GM12878 (cell line): ENCODE results near the gene ST3GAL5. TPM values are rescaled to one million over a fixed set of nuclear protein-coding genes. Genes with fewer than 3 reads are reported as not detected.

ENCODE experiments used
- BACH1 ChIP-seq: fragments of 450-650 bp; IDR thresholded peaks from 2 replicates; pipeline ENCODE4 v1.6.1; 2017; ENCODE audit warnings: mild to moderate bottlenecking, borderline replicate concordance
- CBX3 ChIP-seq: fragments of 200-600 bp; sonication (generic); IDR thresholded peaks from 2 replicates; pipeline ENCODE4 v1.6.1; 2016; ENCODE audit warnings: low read depth, borderline replicate concordance
- EP300 ChIP-seq, 2 experiments: fragments of 150-350 bp in 1 of 2; IDR thresholded peaks; 2 replicates each; pipeline ENCODE4 v1.6.1; 2011 to 2012; ENCODE audit warnings: low read depth in 2 of 2, low read length in 2 of 2, borderline replicate concordance in 1 of 2, improper control_type of control experiment in 1 of 2, inconsistent platforms in 1 of 2; ENCODE audit not compliant: control insufficient read depth in 1 of 2
- ETV6 ChIP-seq, 2 experiments: fragments of 450-650 bp in 1 of 2; IDR thresholded peaks in 1 of 2; conservative IDR thresholded peaks in 1 of 2; 2 replicates each; pipeline ENCODE4 v1.6.1; 2014; ENCODE audit warnings: antibody characterized with exemption in 1 of 2, borderline replicate concordance in 1 of 2, low read depth in 1 of 2, mild to moderate bottlenecking in 1 of 2, moderate library complexity in 1 of 2
- EZH2 ChIP-seq: IDR thresholded peaks from 2 replicates; pipeline ENCODE4 v1.6.1; 2012; ENCODE audit warnings: low read depth, mild to moderate bottlenecking, control low read depth, inconsistent platforms, low read length, borderline replicate concordance; ENCODE audit not compliant: control insufficient read depth
- FOXK2 ChIP-seq: fragments of 450-650 bp; IDR thresholded peaks from 2 replicates; pipeline ENCODE4 v1.6.1; 2017; ENCODE audit warnings: mild to moderate bottlenecking, moderate library complexity
- IKZF1 ChIP-seq: fragments of 450-650 bp; conservative IDR thresholded peaks from 2 replicates; pipeline ENCODE4 v1.6.1; 2017; ENCODE audit warnings: antibody characterized with exemption, mild to moderate bottlenecking
- NFIC ChIP-seq: IDR thresholded peaks from 2 replicates; pipeline ENCODE4 v1.6.1; 2012; ENCODE audit warnings: low read depth, mild to moderate bottlenecking, inconsistent platforms, low read length, moderate library complexity
- NRF1 ChIP-seq: conservative IDR thresholded peaks from 2 replicates; pipeline ENCODE4 v1.6.1; 2011; ENCODE audit warnings: mild to moderate bottlenecking, low read depth, low read length, improper control_type of control experiment
- POLR2A ChIP-seq: IDR thresholded peaks from 2 replicates; pipeline ENCODE4 v1.6.1; 2011; ENCODE audit warnings: low read depth, mild to moderate bottlenecking, low read length
- RAD21 ChIP-seq: IDR thresholded peaks from 2 replicates; pipeline ENCODE4 v1.6.1; 2011; ENCODE audit warnings: mild to moderate bottlenecking, low read depth, low read length, moderate library complexity; ENCODE audit not compliant: insufficient read depth
- RELA ChIP-seq: fragments of 450-650 bp; IDR thresholded peaks from 2 replicates; pipeline ENCODE4 v1.8.0; 2014; ENCODE audit warnings: borderline replicate concordance; ENCODE audit not compliant: partially characterized antibody
- SKIL ChIP-seq: fragments of 450-650 bp; IDR thresholded peaks from 2 replicates; pipeline ENCODE4 v1.6.1; 2017; ENCODE audit warnings: mild to moderate bottlenecking, low read depth, inconsistent platforms; ENCODE audit not compliant: poor library complexity, severe bottlenecking
- SMAD1 ChIP-seq: fragments of 450-650 bp; IDR thresholded peaks from 2 replicates; pipeline ENCODE4 v1.6.1; 2018; ENCODE audit warnings: mild to moderate bottlenecking, low read depth; ENCODE audit not compliant: partially characterized antibody
- SP1 ChIP-seq: IDR thresholded peaks from one replicate; pipeline ENCODE4 v1.6.1; 2011; ENCODE audit warnings: low read depth, low read length
- SRF ChIP-seq, 2 experiments: IDR thresholded peaks; 2 replicates each; pipeline ENCODE4 v1.6.1; 2011; ENCODE audit warnings: low read depth in 2 of 2, low read length in 2 of 2, mild to moderate bottlenecking in 1 of 2, moderate library complexity in 1 of 2
- STAT1 ChIP-seq: fragments of 450-650 bp; conservative IDR thresholded peaks from 2 replicates; pipeline ENCODE4 v1.6.1; 2014; ENCODE audit warnings: antibody characterized with exemption, mild to moderate bottlenecking
- TCF12 ChIP-seq: IDR thresholded peaks from 2 replicates; pipeline ENCODE4 v1.6.1; 2011; ENCODE audit warnings: low read depth, mild to moderate bottlenecking, low read length
- YBX1 ChIP-seq: fragments of 450-650 bp; IDR thresholded peaks from 2 replicates; pipeline ENCODE4 v1.6.1; 2016; ENCODE audit warnings: antibody characterized with exemption
- ZNF207 ChIP-seq: fragments of 450-650 bp; IDR thresholded peaks from 2 replicates; pipeline ENCODE4 v1.6.1; 2014; ENCODE audit warnings: antibody characterized with exemption, mild to moderate bottlenecking, borderline replicate concordance
- polyA plus RNA-seq, 11 experiments: library from polyadenylated mRNA; depleted of rRNA in 4 of 11; unstranded in 6 of 11; stranded (reverse) in 5 of 11; fragments of >200 nt; fragmentation: Nextera tagmentation in 4 of 11; fragmentation: Illumina TruSeq in 1 of 11; extraction: Ambion mirVana in 4 of 11; extraction: Trizol in 1 of 11; gene quantifications; 1 replicate in 1 of 11; 2 replicates in 10 of 11; pipeline versions ENCODE4 v1.2.1 to v1.2.3, GENCODE V29; 2011 to 2016; ENCODE audit warnings: inconsistent platforms in 2 of 11, missing spikeins in 2 of 11, low read depth in 1 of 11
- total RNA-seq, 4 experiments: library from RNA; depleted of rRNA in 3 of 4; stranded (reverse); fragments of >200 nt in 3 of 4; fragmentation: Illumina TruSeq in 1 of 4; extraction: Trizol in 1 of 4; gene quantifications; 2 replicates each; pipeline versions ENCODE4 v1.2.1 to v1.2.3, GENCODE V29; 2013 to 2021
- TF ChIP-seq, protein P1 (sequence below): fragments of 450-650 bp; IDR thresholded peaks from 2 replicates; pipeline ENCODE4 v1.6.1; 2016; ENCODE audit warnings: mild to moderate bottlenecking
- TF ChIP-seq, protein P2 (sequence below): IDR thresholded peaks from 2 replicates; pipeline ENCODE4 v1.6.1; 2012; ENCODE audit warnings: low read depth, low read length, improper control_type of control experiment
- TF ChIP-seq, protein P3 (sequence below): IDR thresholded peaks from 2 replicates; pipeline ENCODE4 v1.6.1; 2012; ENCODE audit warnings: low read length, inconsistent platforms
- TF ChIP-seq, protein P4 (sequence below), 3 experiments: IDR thresholded peaks in 2 of 3; conservative IDR thresholded peaks in 1 of 3; 2 replicates each; pipeline ENCODE4 v1.5.1; 2011; ENCODE audit warnings: low read depth in 3 of 3, low read length in 3 of 3, mild to moderate bottlenecking in 3 of 3, control low read depth in 2 of 3, moderate library complexity in 2 of 3, inconsistent platforms in 1 of 3, mixed read lengths in 1 of 3; ENCODE audit not compliant: control insufficient read depth in 2 of 3, insufficient read depth in 1 of 3; ENCODE audit errors: extremely low read depth in 1 of 3

Gene ST3GAL5
- total and polyA plus RNA-seq, 10 of the 15 experiments (the other 5 are each of a cell fraction or from before 2014, with no cell fraction given), result 5.2 to 60.9 (median 10.2) TPM

- no peak for TF ChIP-seq EP300 (IDR thresholded peaks at IDR 0.05; ENCODE audit: borderline replicate concordance in 1 of 2, control insufficient read depth in 1 of 2, low read depth in 2 of 2, low read length in 2 of 2)
- no peak for TF ChIP-seq SP1
- TF ChIP-seq SKIL, result peak; percentile 4
- TF ChIP-seq, protein P1, sequence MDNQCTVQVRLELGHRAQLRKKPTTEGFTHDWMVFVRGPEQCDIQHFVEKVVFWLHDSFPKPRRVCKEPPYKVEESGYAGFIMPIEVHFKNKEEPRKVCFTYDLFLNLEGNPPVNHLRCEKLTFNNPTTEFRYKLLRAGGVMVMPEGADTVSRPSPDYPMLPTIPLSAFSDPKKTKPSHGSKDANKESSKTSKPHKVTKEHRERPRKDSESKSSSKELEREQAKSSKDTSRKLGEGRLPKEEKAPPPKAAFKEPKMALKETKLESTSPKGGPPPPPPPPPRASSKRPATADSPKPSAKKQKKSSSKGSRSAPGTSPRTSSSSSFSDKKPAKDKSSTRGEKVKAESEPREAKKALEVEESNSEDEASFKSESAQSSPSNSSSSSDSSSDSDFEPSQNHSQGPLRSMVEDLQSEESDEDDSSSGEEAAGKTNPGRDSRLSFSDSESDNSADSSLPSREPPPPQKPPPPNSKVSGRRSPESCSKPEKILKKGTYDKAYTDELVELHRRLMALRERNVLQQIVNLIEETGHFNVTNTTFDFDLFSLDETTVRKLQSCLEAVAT, result no peak
- TF ChIP-seq CBX3, result no peak
- no peak for TF ChIP-seq TCF12
- no peak for TF ChIP-seq SRF (IDR thresholded peaks at IDR 0.05; ENCODE audit: low read depth in 2 of 2, low read length in 2 of 2)
- no peak for TF ChIP-seq FOXK2
- TF ChIP-seq NRF1, result no peak
- TF ChIP-seq YBX1, result no peak
- no peak for TF ChIP-seq STAT1
- TF ChIP-seq BACH1, result no peak
- no peak for TF ChIP-seq SMAD1
- TF ChIP-seq RELA, result no peak
- TF ChIP-seq, protein P2, sequence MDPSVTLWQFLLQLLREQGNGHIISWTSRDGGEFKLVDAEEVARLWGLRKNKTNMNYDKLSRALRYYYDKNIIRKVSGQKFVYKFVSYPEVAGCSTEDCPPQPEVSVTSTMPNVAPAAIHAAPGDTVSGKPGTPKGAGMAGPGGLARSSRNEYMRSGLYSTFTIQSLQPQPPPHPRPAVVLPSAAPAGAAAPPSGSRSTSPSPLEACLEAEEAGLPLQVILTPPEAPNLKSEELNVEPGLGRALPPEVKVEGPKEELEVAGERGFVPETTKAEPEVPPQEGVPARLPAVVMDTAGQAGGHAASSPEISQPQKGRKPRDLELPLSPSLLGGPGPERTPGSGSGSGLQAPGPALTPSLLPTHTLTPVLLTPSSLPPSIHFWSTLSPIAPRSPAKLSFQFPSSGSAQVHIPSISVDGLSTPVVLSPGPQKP, result no peak
- peak; percentile 39; the same call in 1 of the 2 replicates for TF ChIP-seq RAD21
- TF ChIP-seq IKZF1, result no peak; the same call in 1 of the 2 replicates
- no peak for TF ChIP-seq ZNF207
- TF ChIP-seq ETV6 (conservative IDR thresholded peaks at IDR 0.05 in 1 of 2, IDR thresholded peaks at IDR 0.05 in 1 of 2; ENCODE audit: borderline replicate concordance in 1 of 2, low read depth in 1 of 2), result no peak
- no peak; the same call in none of the 2 replicates for TF ChIP-seq NFIC
- TF ChIP-seq, protein P3, sequence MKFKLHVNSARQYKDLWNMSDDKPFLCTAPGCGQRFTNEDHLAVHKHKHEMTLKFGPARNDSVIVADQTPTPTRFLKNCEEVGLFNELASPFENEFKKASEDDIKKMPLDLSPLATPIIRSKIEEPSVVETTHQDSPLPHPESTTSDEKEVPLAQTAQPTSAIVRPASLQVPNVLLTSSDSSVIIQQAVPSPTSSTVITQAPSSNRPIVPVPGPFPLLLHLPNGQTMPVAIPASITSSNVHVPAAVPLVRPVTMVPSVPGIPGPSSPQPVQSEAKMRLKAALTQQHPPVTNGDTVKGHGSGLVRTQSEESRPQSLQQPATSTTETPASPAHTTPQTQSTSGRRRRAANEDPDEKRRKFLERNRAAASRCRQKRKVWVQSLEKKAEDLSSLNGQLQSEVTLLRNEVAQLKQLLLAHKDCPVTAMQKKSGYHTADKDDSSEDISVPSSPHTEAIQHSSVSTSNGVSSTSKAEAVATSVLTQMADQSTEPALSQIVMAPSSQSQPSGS, result 0 out of 2 replicates have a peak, but pooled peaks have one; percentile 1
- TF ChIP-seq POLR2A, result no peak
- TF ChIP-seq EZH2, result no peak
- TF ChIP-seq, protein P4, sequence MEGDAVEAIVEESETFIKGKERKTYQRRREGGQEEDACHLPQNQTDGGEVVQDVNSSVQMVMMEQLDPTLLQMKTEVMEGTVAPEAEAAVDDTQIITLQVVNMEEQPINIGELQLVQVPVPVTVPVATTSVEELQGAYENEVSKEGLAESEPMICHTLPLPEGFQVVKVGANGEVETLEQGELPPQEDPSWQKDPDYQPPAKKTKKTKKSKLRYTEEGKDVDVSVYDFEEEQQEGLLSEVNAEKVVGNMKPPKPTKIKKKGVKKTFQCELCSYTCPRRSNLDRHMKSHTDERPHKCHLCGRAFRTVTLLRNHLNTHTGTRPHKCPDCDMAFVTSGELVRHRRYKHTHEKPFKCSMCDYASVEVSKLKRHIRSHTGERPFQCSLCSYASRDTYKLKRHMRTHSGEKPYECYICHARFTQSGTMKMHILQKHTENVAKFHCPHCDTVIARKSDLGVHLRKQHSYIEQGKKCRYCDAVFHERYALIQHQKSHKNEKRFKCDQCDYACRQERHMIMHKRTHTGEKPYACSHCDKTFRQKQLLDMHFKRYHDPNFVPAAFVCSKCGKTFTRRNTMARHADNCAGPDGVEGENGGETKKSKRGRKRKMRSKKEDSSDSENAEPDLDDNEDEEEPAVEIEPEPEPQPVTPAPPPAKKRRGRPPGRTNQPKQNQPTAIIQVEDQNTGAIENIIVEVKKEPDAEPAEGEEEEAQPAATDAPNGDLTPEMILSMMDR (IDR thresholded peaks at IDR 0.05 in 2 of 3, conservative IDR thresholded peaks at IDR 0.05 in 1 of 3; ENCODE audit: control insufficient read depth in 2 of 3, extremely low read depth in 1 of 3, insufficient read depth in 1 of 3, low read depth in 3 of 3, low read length in 3 of 3), result peak in 1 of 3 experiments; percentile 4; a peak in 1 of 6 replicates
Observed at GRCh38 chr2:85854166-85854509, 34.7 kb downstream of the ST3GAL5 start (continued).
